HEK293T (cell line): ENCODE measurements around the gene CCDC86.

Source experiments
- CTBP1 ChIP-seq: fragments of 450-650 bp; IDR thresholded peaks from 2 replicates; pipeline ENCODE4 v1.6.1; 2016; ENCODE audit warnings: borderline replicate concordance
- FOXM1 ChIP-seq: fragments of 450-650 bp; IDR thresholded peaks from 2 replicates; pipeline ENCODE4 v1.6.1; 2017; ENCODE audit warnings: mild to moderate bottlenecking, borderline replicate concordance
- SUZ12 ChIP-seq: fragments of 450-650 bp; IDR thresholded peaks from 2 replicates; pipeline ENCODE4 v1.6.1; 2016; ENCODE audit warnings: mild to moderate bottlenecking

DNA sequence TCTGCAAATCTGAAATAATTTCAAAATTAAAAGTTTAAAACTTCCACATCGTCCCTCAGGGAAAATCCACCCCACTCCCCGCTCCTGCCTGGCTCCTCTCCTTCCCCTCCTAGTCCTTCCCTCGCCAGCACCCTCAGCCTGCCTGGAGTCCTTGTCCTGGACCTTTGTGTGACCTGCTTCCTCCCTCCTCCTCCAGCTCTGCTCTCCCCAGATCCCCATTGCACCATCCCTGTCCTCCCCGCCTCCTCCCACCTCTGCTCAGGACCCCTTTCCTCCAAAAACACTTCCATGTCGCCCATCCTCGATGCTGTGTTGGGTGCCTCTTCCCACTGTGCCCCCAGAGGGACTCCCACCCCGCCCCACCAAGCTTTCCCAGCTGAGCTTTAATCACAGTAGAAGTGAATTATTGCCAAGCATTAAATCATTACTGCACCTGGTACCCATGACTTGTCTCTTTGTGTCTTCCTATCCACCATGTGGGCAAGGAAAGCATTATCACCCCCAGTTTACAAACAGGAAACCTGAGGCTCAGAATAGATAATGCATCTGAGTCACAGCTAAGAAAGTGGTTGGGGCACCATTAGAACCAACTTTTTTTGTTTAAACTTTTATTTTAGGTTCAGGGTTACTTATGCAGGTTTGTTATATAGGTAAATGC lies 23.1 kb downstream of the CCDC86 start:
- no peak for TF ChIP-seq FOXM1
- no peak for TF ChIP-seq CTBP1
- no peak for TF ChIP-seq SUZ12
